Cardiac septum (tissue), 1 donor: ENCODE measurements around the gene FGA. TPM values are rescaled to one million over a fixed set of nuclear protein-coding genes. Genes with fewer than 3 reads are reported as not detected.
"Not testable (repeated sequence)": the region's sequence is repeated elsewhere in the genome, so short reads cannot be mapped to it uniquely, and the experiment has no call there.

Experiments used
- DNase-seq: peaks from one replicate; pipeline ENCODE4 v3.0.0-alpha.2; 2020; ENCODE audit warnings: low spot score
- intact Hi-C: fragments of 100-400 bp; cut with DNase I; formaldehyde crosslinking; loops from one replicate; pipeline ENCODE4 v1.14.0; 2022
- total RNA-seq: library from RNA; stranded (reverse); fragmentation: NEBNext Ultra II Directional; extraction: Animal tissue kit (Norgen Biotek cat#: 25700); gene quantifications from one replicate; pipeline ENCODE4 v1.2.1, GENCODE V29; 2021
- donor health status: DM: no; HTN: no; CAD: no.

Gene FGA
- total RNA-seq, 1 donor from 2014 or later, result not detected

DNA sequence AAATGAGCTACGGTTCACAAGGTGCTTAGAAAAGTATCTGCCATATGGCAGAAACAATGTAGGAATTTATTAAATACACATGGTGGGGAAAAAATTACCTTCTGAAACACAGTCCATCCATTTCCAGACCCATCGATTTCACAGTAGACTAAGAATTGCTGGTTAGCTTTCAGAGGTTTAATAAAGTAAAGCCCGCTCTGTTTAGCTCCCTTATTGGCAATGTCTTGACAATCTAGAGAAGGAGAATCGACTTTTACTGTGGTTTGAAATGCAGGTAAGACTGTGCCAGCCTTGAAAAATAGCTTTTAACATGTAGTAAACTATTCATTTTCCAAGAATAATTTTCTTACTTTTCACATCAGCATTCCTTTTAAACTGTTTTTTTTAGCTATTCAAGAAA lies 19.0 kb upstream of the FGA start:
- DNase-seq, result no peak
- intact Hi-C loops, result no loop called here

DNA sequence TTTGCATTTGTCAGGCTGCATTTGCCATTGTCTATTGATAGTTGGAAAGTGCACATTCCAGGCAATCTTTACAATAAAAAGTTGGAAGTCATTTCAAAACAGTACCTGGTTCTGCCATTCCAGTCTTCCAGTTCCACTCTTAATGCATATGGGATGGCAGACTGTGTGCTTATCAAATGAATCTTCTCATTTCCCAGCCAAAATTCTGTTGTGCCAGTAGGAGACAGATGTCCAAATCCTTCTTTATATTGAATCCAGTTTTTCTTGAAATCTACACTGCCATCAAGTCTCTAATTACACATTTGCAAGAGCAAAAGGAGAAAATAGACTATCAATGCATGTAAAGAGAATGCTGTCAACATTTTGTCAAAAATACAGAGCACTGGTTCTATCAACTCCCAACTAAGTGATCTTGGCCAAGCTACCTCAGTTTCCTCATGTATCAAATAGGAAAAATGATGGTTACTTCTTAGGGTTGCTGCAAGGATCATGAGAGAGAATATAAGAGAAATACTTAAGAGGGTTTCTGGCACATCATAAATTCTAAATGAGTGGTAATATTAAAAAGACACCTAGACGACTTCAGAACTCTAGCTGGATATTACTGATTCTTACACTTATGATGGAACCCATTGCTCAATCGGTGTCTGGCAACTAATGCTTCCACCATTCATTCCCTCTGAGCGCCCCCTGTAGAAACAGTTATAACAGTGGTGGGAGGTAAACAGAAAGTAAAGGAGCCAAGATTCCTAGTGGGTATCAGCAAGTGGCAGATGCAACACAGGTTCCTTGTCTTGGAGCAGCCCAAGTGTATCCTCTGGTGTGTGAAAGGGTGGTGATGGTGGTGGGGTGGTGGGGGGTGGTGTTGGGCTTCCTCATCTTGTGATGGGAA lies 18.1 kb upstream of the FGA start:
- no peak for DNase-seq
- intact Hi-C loops, result no loop called here

DNA sequence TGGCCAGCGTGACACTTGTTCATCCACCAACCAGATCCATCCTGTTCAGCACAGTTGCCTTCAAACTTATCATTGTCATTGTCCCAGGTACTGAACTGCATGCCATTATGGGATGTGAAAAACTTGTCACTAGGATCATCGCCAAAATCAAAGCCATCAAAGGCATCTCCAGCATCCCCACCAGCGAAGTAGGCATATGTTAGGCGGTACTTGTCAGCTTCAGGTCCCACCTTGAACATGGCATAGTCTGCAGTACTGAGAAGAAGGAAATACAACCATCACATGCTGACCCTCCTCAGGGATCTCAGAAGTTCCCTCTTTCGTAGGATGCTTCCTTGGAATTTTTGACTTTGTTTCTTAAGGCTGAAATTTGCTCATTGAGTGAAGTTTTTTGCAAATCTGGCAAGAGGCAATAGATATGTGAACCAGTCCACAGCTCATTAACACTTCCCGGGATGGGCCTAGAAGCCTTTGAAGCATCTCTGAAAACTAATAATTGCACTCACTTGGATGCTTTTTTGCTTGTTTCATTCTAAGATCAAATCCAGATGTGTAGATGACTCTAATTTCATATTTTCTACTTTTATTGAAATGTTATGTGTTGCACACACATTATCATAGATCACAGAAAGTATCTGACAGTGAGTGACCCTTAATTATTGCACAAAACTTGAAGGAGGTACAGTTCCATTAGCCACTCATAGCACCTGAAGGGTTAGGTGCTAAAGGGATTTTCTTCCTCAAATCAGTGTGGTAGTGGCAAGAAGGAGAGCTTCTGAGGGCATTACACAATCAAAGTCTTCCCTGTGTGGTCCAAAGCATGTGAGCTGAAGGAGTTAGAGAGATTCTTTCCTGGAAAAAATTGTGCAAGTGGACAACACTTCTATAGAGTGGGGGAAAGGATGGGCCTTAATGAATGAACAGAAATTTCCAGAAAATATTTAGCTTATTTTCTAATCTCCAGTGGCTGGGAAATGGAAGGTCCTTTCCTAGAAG lies 16.5 kb upstream of the FGA start:
- intact Hi-C loops, result no loop called here
- no peak for DNase-seq

DNA sequence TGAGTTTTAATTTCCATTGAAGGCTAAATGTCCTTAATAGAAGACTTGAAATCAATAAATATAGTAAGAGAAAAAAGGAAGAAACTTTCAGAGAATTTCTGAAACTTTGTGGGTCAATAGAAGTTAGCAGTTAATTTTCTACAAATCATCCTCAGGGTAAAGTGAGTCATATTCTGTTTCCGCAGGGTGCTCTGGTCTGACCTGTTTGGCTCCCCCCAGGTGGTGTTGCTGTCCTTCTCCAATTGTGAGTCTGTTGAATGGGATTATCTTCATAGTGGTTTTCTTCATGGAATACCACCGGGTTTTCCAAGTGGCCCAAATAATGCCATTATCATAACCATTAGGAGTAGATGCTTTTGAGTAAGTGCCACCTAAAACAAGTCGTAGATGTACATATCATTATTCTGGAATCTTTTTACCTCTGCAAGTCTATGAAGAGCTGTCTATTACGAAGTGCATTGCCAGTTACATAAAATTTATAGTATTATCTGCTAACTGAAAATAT lies 14.2 kb upstream of the FGA start:
- no peak for DNase-seq
- intact Hi-C loops, result no loop called here

- intact Hi-C loops, result no loop called here
Observed at GRCh38 chr4:154603033-154603943, 12.7 kb upstream of the FGA start.

GRCh38 chr4:154602404-154603020 lies 12.0 kb upstream of the FGA start:
- DNase-seq, result no peak
- intact Hi-C loops, result no loop called here

More at GRCh38 chr4:154603033-154603943, 12.7 kb upstream of the FGA start:
- no peak for DNase-seq

GRCh38 chr4:154597798-154598774 lies 7.5 kb upstream of the FGA start:
- intact Hi-C loops, result no loop called here
- DNase-seq, result no peak

GRCh38 chr4:154597281-154597680 lies 6.7 kb upstream of the FGA start:
- intact Hi-C loops, DNase-seq: not testable (repeated sequence)

DNA sequence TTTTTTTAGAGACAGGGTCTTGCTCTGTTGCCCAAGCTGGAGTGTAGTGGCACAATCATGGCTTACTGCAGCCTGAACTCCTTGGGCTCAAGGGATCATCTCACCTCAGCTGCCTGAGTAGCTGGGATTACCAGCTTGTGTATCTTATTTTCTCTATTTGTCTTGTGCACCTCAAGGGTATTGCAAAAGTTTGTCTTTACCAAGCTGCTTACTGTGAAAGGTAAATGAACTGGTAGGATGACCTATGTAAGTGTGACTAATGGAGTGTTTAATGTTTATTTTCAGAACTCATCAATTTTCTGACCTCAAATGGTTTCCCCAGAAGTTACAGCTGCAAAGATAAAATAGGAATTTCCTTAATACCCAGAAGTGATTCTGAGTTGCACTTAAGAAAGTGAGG lies 5.3 kb upstream of the FGA start:
- DNase-seq, result no peak
- intact Hi-C loops, result no loop called here

DNA sequence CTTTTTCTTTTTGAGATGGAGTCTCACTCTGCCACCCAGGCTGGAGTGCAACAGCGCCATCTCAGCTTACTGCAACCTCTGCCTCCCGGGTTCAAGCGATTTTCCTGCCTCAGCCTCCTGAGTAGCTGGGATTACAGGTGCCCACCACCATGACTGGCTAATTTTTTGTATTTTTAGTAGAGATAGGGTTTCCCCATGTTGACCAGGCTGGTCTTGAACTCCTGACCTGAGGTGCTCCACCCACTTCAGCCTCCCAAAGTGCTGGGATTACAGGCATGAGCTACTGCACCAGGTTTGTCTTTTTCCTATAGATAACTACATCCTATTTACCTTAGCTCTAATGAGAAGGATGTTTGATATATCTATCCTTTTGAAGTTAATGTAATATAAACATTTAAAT lies 3.8 kb upstream of the FGA start:
- DNase-seq, intact Hi-C loops: not testable (repeated sequence)

GRCh38 chr4:154593868-154594267 lies 3.3 kb upstream of the FGA start:
- no peak for DNase-seq
- intact Hi-C loops, result no loop called here

GRCh38 chr4:154591890-154592289 lies 1.3 kb upstream of the FGA start:
- no peak for DNase-seq
- intact Hi-C loops, result no loop called here

DNA sequence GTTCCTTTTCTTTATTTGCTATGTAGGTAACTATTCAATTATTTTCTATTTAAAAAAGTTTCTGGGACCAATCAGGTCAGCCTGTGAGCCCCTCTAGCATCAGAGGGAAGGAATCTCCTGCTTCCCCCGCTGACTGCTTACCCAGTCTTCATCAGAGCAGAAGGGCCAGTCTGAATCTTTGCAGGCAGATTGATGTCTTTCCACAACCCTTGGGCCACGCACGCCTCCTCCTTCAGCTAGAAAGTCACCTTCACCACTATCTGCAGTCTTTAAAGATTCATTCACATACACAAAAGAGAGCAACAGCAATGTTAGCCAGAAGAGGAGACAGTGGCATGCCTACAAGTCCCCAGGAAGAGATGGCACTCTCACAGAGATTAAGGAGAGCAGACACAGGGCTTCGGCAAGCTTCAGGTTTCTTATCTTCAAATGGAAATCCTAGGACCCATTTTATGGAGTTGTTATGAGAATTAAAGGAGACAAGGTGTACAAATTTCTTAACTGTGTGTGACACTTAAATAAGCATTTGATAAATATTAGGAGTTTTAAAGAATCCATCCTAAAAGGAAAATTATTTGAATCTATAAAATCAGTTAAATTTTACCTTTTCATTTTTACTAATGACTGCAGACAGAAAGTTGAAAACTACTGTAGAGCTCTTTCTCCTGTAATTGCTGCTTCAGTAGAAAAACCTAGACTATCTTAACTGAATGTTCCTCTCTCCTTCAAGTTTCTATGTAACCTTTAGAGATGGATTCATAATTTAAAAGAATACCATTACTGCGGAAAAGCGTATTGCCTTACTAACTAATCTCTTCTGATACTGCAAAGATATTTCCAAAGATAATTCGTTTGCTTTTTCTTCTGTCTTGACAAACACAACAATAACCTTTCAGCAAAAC lies 995 bp downstream of the FGA start:
- intact Hi-C loops, result no loop called here
- DNase-seq, result no peak

- intact Hi-C loops, result no loop called here
- DNase-seq, result no peak
Observed at GRCh38 chr4:154588198-154588597, 2.3 kb downstream of the FGA start.

- DNase-seq, result no peak
- intact Hi-C loops, result no loop called here
Observed at GRCh38 chr4:154586296-154587033, 4.1 kb downstream of the FGA start.
